T follicular helper cell (primary cell): ENCODE data around the gene TUB.

Experiments
- DNase-seq: peaks from one replicate; pipeline ENCODE4 v3.0.0-alpha.2; 2020; ENCODE audit warnings: low read depth

Gene TUB

DNA sequence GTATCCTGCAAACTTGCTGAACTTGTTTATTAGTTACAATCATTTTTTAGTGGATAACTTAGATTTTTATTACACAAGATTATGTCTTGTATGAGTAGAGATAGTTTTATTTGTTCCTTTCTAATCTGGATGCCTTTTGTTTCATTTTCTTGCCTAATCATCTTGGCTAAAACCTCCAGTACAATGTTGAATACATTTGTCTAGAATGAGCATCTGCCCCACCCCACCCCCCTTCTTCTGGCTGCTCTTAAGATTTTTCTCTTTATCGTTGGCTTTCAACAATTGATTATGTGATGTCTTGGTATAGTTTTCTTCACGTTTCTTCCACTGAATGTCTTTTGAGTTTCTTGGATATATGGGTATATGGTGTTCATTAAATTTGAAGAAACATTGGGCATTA, 37.3 kb upstream of the TUB start:
- DNase-seq = no peak

GRCh38 chr11:8045839-8046238, 35.2 kb upstream of the TUB start:
- DNase-seq = no peak

DNA sequence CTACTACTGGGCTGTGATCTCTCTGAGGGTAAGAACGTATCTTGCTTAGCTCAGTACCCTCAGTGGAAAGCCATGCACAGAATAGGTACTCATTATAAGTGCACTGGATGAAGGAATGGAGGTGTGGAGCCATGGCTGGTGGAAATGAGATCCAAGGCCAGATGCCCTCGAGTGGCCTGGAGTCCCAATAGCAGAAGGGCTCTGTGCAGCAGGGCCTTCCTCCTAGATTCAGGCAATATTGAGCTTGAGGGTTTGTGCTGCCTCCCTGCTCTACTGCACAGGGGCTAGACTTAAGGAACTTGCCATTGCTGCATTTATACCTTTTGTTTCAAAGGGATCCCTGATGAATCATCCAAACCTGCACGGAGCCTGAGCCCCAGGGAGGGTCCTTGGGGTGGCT, 33.6 kb upstream of the TUB start:
- no peak for DNase-seq

GRCh38 chr11:8049084-8049483, 31.9 kb upstream of the TUB start:
- no peak for DNase-seq

DNA sequence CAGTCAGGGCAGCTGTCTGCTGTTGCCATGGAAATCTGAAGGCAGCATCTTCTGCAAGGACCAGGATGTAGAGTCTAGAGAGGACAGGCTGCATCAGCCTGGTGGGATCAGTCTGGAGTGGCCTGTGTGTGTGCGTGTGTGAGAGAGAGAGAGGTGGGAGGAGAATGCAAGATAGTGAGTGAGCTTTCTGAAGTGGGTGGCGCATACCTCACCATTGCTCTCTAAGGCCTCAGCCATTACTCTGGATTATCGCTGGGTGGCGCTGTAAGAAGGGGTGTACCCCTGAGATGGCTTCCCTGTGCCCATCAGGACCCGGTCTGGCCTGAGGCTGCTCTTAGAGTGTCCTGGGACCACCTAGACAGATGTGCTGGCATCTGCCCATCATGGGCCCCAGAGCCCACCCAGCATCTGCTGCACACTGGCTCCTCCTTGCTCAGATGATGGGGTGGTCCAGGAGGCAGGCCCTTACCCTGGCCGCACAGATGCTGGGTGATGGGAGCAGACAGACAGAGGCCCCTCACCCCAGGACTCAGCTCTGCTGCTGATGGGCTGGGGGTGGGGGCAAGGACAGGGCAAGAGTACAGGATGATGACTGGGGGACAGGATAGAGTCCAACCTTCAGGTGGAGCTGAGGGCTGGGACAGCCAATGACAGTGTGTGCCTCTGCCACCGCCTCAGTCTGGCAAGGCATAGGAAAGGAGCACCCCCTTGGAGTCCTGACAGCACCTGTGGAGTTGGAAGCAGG, 25.7 kb upstream of the TUB start:
- DNase-seq = no peak

- DNase-seq = no peak
Measured at GRCh38 chr11:8055836-8056526, 25.0 kb upstream of the TUB start.

GRCh38 chr11:8056810-8057463, 24.1 kb upstream of the TUB start:
- no peak for DNase-seq

- no peak for DNase-seq
Measured at GRCh38 chr11:8058216-8058615, 22.8 kb upstream of the TUB start.

DNA sequence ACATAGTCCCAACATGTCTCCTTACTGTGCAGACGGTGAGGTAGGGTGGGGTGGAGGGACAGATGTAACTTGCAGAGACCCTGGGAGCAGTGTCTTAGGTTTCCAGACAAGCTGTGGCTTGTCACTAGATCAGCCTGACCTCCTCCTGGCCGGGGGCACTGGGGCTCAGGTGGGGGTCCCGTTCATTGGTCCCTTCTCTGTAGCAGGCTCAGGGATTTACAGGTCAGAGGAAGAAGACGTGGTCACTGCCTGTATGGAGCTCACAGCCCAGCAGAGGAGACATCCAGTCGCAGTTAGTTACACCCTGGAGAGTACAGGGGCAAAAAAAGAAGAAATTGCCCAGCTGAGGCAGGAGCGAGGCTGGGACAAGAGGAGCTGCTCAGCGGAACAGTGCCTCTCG, 22.0 kb upstream of the TUB start:
- no peak for DNase-seq

- no peak for DNase-seq
Measured at GRCh38 chr11:8059571-8060011, 21.4 kb upstream of the TUB start.

- DNase-seq = no peak
Measured at GRCh38 chr11:8060146-8060719, 20.8 kb upstream of the TUB start.

DNA sequence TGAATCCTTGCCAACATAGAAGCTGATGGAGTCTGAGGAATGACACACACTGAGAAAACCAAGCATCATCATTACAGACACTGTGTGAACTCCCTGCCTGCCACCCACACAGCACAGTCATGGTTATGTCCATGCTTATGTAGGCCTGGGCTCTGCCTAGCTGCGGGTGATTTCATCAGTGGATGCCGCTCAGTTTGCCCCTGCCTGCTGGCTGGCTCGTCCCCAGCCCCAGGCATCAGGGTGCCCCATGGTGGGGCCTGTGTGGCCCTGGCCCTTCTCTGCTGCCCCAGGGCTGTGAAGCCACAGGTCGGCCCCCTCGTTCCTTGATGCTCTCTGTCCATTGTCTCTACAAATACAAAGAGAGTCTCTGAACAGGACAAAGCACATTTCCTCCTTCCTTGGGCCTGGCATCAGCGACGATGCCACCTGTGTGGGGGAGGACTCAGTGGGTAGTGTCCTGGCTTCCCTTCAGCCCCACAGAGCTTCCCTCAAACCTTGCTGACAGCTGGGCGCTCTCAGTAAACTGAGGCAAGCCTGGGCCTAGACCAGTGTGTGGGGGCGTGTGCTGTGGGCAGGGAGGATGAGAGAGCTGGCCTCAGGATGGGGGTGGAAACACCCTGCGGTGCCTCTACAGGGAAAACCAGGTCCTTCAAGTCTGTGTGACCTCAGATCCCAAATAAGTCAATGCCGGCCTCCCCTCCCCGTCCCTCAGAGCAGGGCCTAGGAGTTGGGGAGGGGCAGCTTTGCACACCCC, 20.0 kb upstream of the TUB start:
- DNase-seq = no peak

DNA sequence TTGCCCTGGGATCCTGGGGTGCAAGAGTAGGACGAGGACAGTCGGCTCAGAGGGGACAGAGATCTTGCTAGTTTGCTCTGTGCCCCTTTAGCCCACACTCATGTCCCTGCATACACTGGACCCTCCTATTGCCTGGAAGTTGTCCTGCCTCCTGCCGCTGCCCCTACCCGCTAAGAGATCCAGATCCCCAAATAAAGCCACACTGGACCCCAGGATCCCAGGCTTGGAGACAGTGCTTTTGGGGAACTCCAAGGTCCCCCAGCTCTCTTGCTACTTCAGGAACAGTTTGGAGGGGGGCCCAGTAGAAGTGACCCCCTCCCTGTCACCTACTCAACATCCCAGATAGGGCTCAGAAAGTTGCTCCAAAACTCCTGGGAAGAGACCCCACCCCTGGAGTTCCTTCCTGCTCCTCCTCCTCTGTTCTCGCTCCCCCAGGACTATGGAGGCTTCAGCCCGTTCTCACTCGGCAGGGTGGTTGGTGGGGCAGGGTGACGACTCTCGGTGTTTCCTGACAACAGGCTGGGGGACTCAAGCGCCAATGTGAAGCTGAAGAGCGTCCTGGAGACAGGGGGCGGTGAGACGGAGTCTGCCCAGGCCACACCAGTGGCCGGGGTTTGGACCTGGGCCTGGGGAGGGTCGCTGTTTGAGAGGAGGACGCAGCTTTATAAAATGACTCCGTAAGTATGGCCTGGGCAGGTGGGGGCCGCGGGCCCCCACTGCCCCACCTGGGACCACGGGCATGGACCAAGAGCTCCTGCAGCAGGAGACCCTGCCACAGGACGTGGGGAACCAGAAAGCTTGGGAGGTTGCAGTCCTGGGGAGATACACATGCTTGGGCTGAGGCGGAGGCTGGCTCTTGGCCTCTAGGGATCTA, 19.2 kb upstream of the TUB start:
- DNase-seq = no peak

GRCh38 chr11:8062781-8063257, 18.2 kb upstream of the TUB start:
- DNase-seq = no peak

GRCh38 chr11:8063324-8063723, 17.7 kb upstream of the TUB start:
- no peak for DNase-seq

GRCh38 chr11:8065031-8065430, 16.0 kb upstream of the TUB start:
- DNase-seq = no peak

GRCh38 chr11:8066036-8066910, 14.7 kb upstream of the TUB start:
- no peak for DNase-seq

DNA sequence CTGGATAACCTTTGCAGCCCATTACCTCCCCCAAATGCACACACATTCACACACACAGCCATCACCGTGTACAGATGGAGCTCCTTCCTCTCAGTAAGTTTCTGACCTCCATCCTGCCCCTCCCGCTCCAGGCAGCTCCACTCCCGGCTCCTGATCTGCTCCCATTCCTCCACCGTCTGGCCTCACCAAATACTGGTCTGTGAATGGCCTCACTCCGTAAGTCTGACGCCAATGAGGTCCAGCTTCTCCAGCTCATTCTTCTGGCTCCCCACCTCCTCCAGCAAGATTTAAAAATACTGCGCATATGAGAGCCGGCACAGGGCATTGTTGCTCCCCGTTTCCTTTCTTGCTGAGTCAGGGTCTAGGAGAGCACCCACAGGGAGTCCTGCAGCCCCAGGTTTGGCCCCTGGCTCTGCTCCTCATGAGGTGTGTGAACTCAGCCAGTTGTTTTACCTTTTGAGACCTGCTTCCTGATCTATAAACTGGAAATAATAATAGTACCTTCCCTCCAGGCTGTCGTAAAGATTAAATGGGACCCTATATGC, 14.0 kb upstream of the TUB start:
- no peak for DNase-seq

DNA sequence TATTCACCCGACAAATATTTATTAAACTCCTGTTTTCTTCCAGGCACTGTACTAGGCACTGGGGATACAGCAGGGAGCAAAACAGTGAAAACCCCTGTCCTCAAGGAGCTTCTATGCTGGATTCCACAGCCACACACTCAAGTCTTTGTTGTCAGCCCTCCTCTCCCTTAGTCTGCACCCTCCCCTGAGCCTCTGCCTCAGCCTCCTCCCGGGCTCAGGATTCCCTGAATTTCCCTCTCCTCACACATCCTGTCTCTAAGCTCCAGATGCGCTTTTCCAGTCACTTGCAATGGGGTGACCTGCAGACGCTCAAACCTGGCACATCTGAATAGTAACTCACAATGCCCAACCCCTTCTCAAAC, 13.5 kb upstream of the TUB start:
- no peak for DNase-seq
